RWPE1 (cell line): ENCODE data around the gene FAM227A.

ENCODE experiments used
- CTCF ChIA-PET: fragments of 350-600 bp; sonication (Branson Sonifier 250); formaldehyde crosslinking; extraction: SDS; loops from one replicate; lab custom pipeline; 2021; lab: Yijun Ruan, JAX
- POLR2A ChIA-PET: fragments of 400-600 bp; formaldehyde crosslinking; extraction: SDS; loops from one replicate; lab custom pipeline; 2020; ENCODE audit warnings: antibody characterized with exemption; ENCODE audit not compliant: low non-redundant PET; lab: Yijun Ruan, JAX
- DNase-seq: peaks from one replicate; pipeline ENCODE4 v3.0.0; 2012; ENCODE audit warnings: low spot score
- H3K27ac ChIP-seq: fragments of 450-650 bp; 2 replicates; pipeline ENCODE4 v1.5.1; 2017
- TF ChIP-seq, protein P1 (sequence below): fragments of 450-650 bp; conservative IDR thresholded peaks from 2 replicates; pipeline ENCODE4 v1.5.1; 2017; ENCODE audit warnings: low read depth, mild to moderate bottlenecking

The FAM227A gene

GRCh38 chr22:38694940-38695339 lies 38.7 kb upstream of the FAM227A start:
- no peak for DNase-seq
- TF ChIP-seq, protein P1, sequence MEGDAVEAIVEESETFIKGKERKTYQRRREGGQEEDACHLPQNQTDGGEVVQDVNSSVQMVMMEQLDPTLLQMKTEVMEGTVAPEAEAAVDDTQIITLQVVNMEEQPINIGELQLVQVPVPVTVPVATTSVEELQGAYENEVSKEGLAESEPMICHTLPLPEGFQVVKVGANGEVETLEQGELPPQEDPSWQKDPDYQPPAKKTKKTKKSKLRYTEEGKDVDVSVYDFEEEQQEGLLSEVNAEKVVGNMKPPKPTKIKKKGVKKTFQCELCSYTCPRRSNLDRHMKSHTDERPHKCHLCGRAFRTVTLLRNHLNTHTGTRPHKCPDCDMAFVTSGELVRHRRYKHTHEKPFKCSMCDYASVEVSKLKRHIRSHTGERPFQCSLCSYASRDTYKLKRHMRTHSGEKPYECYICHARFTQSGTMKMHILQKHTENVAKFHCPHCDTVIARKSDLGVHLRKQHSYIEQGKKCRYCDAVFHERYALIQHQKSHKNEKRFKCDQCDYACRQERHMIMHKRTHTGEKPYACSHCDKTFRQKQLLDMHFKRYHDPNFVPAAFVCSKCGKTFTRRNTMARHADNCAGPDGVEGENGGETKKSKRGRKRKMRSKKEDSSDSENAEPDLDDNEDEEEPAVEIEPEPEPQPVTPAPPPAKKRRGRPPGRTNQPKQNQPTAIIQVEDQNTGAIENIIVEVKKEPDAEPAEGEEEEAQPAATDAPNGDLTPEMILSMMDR, result no peak
- ChIA-PET CTCF (no interaction called here), POLR2A (interaction anchor here (0.6 kb wide), 1 partner anchor 11 kb away, joined by 5 read pairs; no protein-coding TSS in a partner anchor)
- H3K27ac ChIP-seq, result no peak overlapping the region

DNA sequence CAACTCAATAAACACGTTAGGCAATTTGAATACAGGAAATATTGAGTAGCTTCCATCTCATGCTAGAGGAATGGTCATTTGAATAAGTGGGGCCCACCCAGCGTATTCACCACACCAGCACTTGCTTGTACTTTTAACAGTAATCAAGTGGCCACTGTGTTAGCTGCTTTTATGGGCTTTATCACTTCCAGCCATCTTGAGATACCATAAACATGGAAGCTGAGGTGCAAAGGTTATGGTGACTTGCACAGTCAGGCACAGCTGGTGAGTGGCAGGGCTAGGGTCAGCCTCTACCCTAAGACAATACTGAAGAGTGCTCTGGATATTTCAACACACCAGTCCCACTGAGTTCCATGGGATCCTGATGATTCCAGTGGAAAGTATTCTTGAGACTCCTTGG lies 37.9 kb upstream of the FAM227A start:
- no peak for DNase-seq
- ChIA-PET POLR2A (no interaction called here), CTCF (no interaction called here)
- TF ChIP-seq, protein P1, result no peak
- H3K27ac ChIP-seq, result no peak overlapping the region

- H3K27ac ChIP-seq, result no peak overlapping the region
- ChIA-PET CTCF (no interaction called here), POLR2A (no interaction called here)
- TF ChIP-seq, protein P1, result no peak
- no peak for DNase-seq
These were observed 33.5 kb upstream of the FAM227A start for GRCh38 chr22:38689651-38690050.

DNA sequence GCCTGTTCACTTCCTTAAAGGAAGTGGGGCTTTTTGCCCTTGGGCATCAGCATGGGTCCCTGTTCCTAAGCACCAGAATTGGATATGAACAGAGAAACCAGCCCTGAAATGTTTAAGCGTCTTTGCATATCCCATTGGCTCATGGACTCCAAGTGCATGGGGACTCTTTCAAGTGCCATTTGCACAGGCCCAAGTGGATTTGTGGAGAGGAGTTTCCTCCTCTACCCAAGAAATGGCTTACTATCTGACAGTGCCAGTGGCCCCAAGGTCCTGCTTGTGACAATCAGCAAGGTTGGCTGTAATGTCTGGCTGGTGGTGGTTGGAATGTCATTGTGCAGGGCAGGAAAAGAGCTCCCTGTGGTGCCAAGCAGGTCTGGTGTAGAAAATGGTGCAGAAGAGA lies 29.6 kb upstream of the FAM227A start:
- ChIA-PET POLR2A (no interaction called here), CTCF (no interaction called here)
- peak overlapping the region; percentile 31; the same call in 1 of the 2 replicates for H3K27ac ChIP-seq
- TF ChIP-seq, protein P1, result no peak
- DNase-seq, result no peak

GRCh38 chr22:38684895-38685294 lies 28.7 kb upstream of the FAM227A start:
- POLR2A ChIA-PET, result interaction anchor here (0.7 kb wide), 1 partner anchor 613 kb away, joined by 11 read pairs; no protein-coding TSS in a partner anchor
- H3K27ac ChIP-seq, result no peak overlapping the region; the same call in 1 of the 2 replicates
- TF ChIP-seq, protein P1, result no peak
- CTCF ChIA-PET, result no interaction called here
- no peak for DNase-seq

DNA sequence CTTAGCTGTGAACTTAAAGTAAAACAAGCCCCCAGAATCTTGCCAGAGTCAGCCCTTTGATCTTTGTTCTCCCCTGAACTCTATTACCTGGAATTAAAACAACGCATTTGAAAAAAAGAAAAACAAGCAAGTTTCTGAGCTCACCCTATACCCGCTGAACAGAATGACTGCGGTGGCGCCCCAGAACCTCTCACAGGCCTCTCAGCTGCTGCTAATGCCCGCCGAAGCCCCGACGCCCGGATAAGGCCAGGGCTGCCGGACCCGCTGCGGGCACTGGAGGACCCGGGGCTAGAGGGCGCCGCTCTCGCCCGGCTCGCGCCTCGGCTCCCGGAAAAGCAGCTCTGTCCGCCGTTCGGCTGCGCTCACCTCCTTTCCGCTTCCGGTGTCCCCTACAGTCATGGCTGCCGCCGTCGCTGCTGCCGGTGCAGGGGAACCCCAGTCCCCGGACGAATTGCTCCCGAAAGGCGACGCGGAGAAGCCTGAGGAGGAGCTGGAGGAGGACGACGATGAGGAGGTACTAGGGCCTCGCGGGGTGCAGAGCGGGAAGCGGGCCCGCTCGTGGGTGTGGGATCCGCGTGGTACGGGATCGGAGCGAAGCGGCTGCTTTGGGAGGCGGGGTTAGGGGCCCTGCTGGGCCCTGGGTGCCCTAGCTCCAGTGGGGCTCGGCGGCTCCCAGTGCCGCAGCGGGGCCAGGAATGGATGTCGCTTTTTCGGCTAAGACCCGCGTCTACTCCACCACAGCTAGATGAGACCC lies 25.6 kb upstream of the FAM227A start, which contains the start of gene TOMM22:
TOMM22 (plus strand) TSS at position 376 of the 754 bp plus-strand sequence; CDS start at position 398, 22 bp downstream.
- TF ChIP-seq, protein P1, result peak; percentile 90

More for the DNA sequence above, 25.6 kb upstream of the FAM227A start, which contains the start of gene TOMM22:
- CTCF ChIA-PET, result interaction anchor here (0.5 to 1.2 kb wide), 3 partner anchors 17 to 883 kb away, joined by 3 to 7 read pairs (median 7); no protein-coding TSS in a partner anchor
- DNase-seq, result peak; percentile 83
- peak within 1 kb of the TSS; percentile 72 for H3K27ac ChIP-seq
- POLR2A ChIA-PET, result interaction anchor here (0.6 to 1.1 kb wide), 2 partner anchors 18 to 1280 kb away, joined by 4 to 5 read pairs; no protein-coding TSS in a partner anchor
